ENCODE results near the gene WFDC1.

The WFDC1 gene

DNA sequence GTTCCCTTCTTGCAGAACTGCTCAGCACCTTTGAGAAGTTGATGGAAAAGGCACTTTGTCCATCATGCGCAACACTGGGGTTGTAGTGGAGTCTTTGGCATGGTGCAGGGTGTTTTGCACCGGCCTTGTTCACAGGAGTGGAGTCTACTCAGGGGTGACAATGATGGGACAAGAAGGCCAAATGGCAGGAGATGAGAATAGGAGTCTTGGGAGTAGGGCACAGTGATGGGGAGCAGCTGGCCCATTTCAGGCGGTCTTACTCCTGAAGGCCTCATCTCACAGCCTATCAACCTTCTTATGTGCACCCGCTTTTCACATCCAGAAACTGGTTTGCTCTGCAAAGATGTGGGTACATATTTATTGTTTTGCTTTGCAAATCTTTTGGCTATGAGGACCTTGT, 41.5 kb upstream of the WFDC1 start:
- TF ChIP-seq, protein P1, sequence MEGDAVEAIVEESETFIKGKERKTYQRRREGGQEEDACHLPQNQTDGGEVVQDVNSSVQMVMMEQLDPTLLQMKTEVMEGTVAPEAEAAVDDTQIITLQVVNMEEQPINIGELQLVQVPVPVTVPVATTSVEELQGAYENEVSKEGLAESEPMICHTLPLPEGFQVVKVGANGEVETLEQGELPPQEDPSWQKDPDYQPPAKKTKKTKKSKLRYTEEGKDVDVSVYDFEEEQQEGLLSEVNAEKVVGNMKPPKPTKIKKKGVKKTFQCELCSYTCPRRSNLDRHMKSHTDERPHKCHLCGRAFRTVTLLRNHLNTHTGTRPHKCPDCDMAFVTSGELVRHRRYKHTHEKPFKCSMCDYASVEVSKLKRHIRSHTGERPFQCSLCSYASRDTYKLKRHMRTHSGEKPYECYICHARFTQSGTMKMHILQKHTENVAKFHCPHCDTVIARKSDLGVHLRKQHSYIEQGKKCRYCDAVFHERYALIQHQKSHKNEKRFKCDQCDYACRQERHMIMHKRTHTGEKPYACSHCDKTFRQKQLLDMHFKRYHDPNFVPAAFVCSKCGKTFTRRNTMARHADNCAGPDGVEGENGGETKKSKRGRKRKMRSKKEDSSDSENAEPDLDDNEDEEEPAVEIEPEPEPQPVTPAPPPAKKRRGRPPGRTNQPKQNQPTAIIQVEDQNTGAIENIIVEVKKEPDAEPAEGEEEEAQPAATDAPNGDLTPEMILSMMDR (IDR thresholded peaks at IDR 0.05; ENCODE audit: insufficient read depth, low read depth, low read length, missing control alignments), result no peak
- no peak overlapping the region for H3K4me3 ChIP-seq (ENCODE audit: low read depth, low read length)
- DNase-seq (ENCODE audit: low read depth), result no peak

DNA sequence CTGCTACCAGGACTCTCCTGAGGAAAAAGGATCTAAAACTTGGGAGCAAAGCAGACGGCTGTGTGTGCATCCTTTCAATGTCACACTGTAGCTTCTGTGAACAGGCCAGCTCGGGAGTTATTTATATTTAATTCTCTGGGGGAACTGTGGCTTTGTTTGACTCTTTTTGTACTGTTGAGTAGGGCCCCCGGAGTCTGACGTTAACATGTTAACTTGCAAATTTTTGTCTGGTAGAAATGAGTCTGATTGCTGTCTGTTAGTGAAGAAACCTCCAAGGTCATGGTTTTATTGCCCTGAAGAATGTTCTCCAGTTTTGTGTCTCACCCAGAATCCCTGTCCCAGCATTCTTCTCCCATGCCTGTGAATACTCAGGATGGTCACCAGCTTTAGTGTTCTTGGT, 40.6 kb upstream of the WFDC1 start:
- no peak for DNase-seq (ENCODE audit: low read depth)
- TF ChIP-seq, protein P1 (IDR thresholded peaks at IDR 0.05; ENCODE audit: insufficient read depth, low read depth, low read length, missing control alignments), result no peak
- no peak overlapping the region for H3K4me3 ChIP-seq (ENCODE audit: low read depth, low read length)

DNA sequence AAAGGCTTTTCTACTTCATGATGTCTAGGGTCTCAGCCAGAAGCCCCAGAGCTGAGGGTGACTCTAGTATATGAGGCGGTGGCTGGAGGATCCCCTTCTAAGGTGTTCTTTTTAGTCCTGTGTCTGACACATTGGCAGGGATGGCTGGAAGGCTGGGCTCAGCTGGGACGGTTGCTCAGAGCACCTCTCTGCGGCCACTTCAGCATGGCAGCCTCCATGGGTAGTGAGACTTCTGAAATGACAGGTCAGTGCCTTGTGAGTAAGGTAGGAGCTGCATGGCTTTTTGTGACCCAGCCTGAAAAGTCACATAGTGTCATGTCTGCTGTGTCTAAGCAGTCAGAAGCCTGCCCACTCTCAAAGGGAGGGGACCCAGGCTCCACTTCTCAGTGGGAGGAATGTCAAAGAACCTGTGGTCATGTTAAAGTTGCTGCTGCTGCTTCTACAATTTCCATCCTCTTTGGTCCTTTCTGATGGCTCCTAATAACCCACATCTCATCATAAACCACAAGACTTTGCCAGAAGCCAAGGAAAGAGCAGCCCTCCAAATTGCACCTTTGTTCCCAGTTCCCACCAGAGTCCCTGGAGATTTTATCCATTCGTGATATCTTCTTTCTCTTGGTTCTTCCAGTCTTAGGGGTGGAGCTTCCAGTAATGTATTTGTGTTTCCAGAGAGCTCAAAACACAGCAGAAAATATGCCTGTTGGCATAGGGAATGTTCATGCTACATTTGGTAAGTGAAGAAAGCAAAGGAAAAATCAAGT, 39.4 kb upstream of the WFDC1 start:
- TF ChIP-seq, protein P1 (IDR thresholded peaks at IDR 0.05; ENCODE audit: insufficient read depth, low read depth, low read length, missing control alignments), result no peak
- DNase-seq (ENCODE audit: low read depth), result no peak
- H3K4me3 ChIP-seq (ENCODE audit: low read depth, low read length), result no peak overlapping the region

DNA sequence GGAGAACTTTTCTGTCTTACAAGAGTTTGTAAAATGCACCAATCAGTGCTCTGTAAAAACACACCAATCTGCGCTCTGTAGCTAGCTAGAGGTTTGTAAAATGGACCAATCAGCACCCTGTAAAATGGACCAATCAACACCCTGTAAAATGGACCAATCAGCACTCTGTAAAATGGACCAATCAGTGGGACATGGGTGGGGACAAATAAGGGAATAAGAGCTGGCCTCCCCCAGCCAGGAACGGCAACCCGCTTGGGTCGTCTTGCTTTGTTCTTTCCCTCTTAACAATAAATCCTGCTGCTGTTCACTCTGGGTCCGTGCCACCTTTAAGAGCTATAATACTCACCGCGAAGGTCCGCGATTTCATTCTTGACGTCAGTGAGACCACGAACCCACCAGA, 36.4 kb upstream of the WFDC1 start:
- H3K4me3 ChIP-seq (ENCODE audit: low read depth, low read length), result no peak overlapping the region
- TF ChIP-seq, protein P1 (IDR thresholded peaks at IDR 0.05; ENCODE audit: insufficient read depth, low read depth, low read length, missing control alignments), result no peak
- DNase-seq (ENCODE audit: low read depth), result no peak

DNA sequence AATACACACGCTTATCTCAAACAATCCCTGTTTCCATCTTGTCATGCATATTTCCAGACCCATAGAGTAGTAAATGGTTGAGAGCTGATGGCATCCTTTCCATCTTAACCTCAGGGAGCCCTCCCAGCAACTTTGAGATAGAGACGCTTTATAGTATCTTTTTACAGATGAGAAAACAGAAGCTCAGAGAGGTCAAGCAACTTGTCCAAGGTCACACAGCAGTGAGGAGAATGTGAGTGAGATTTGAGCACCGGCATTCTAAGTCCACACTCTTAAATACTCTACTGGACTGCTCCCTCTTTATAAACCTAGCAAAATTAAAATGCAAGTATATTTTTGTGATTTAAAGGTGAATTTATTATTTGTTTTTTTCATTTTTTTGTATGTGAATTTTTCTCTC, 35.0 kb upstream of the WFDC1 start:
- TF ChIP-seq, protein P1 (IDR thresholded peaks at IDR 0.05; ENCODE audit: insufficient read depth, low read depth, low read length, missing control alignments), result no peak
- no peak overlapping the region for H3K4me3 ChIP-seq (ENCODE audit: low read depth, low read length)
- no peak for DNase-seq (ENCODE audit: low read depth)

DNA sequence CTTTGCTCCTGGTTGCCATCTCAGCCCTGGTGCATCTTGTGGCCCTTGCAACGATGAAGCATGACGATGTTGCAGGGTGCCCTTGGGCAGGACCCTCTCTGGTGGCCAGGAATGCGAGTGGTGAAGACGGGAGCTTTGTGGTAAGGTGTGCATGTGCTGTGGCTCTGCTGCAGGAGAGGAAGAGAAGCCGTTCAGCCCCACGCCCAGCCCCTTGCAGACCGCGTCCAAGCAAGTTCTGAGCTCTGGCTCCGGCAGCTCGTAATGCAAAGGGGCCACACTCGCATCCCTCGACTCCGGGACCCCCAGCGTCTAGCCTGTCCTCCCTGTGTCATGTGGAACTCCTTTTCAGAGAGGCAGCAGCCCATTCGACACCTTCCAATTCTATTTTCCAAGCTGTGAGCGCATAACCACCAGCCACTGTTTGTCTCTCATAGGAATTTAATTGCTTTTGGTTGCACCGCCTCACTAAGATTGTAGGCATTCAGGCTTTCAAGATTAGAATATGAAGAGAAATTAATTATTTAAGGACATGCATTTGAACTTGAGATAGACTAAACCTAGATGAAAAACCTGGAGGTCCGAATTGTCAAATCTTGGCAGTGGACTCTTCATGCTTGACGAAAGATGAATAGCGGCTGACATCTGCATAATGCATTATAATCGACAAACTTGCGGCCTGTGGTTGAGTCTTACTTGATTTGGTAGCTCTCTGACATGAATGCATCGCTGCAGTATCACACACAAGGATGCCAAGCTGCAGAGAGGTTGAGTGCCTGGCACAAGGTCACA, 33.7 kb upstream of the WFDC1 start:
- TF ChIP-seq, protein P1 (IDR thresholded peaks at IDR 0.05; ENCODE audit: insufficient read depth, low read depth, low read length, missing control alignments), result no peak
- no peak overlapping the region for H3K4me3 ChIP-seq (ENCODE audit: low read depth, low read length)
- no peak for DNase-seq (ENCODE audit: low read depth)

Measured in GM12865 (cell line).